DMS53 treated with DMSO at 0.1 percent for 48 hours (cell line): ENCODE data around the gene UGT2B17.
"Not testable (repeated sequence)": the region's sequence is repeated elsewhere in the genome, so short reads cannot be mapped to it uniquely, and the experiment has no call there.

Source experiments
- DNase-seq: peaks from one replicate; lab custom pipeline; 2025; ENCODE audit not compliant: unreplicated experiment; lab: John Stamatoyannopoulos, UW

Gene UGT2B17

DNA sequence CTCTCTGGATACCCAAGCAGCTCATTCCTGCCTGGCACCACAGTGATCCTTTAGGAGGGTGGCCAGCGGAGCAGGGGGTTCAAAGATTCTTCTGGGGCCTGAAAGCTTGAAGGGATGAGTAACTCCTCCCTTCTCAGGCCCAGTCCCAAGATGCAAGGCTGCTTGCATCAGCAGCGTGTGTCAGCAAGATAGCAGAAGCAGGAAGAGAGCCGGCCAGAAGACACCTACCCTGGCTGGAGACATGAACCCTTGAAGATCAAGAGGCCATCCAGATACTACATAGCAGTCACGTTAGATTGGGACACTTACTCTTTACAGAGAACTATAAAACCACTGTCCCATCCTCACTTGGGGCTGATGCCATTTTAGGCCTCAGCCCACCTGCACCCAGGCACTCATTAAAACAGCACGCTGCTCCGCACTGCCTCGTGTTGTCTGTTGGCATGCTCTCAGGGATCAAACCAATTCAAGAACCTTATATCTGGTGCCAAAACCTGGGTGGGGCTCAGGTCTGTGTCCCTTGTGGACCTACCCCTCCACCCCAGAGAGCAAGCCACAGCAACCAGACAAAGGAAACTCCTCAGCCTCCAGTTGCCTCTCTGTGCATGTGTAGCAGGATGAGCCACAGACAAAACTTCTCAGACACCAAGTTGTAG is 6.5 kb downstream of the UGT2B17 start:
- no peak for DNase-seq

DNA sequence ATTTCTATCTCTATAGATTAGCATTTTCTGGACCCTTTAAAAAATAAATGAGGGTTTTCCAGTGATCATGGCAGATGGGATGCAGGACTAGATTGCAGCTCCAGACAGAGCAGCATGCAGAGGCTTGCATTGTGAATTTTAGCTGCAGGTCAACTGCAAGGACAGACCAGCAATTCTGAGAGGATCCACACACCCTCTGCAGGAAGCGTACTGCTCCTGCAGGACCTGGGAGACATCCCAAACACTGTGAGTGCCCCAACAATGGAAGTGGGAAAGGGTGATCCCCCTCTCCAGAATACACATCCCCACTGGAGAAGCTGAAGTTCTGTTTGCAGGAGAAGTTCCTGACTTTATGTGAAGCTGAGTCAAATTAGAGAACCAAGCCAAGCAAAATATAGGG is 7.1 kb downstream of the UGT2B17 start:
- not testable (repeated sequence) for DNase-seq

DNA sequence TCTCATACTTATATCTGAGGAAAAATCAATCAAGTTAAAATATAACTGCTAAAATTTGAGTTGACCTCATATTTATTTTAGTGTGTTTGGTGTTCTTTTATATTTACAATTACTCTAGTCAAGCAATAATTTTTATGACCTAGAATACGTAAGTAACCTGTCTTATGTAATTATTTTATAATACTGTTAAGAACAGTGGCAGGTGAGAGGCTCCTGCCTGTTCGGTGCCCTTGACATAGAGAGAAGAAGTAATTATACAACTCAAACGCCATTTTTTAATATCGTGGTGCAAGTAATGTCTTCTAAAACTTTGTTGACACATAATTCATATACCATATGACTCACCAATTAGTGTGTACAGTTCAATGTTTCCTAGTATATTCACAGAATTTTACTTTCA is 7.6 kb downstream of the UGT2B17 start:
- not testable (repeated sequence) for DNase-seq

DNA sequence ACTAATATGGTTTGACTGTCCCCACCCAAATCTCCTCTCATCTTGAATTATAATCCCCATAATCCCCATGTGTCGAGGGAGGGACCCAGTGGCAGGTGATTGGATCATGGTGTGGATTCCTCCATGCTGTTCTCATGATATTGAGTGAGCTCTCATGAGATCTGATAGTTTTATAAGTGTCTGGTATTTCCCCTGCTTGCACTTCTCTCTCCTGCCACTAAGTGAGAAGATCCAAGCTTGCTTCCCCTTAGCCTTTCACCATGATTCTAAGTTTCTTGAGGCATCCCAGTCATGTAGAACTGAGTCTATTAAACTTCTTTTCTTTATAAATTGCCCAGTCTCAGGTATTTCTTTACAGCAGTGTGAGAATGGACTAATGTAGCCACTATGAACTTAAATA is 9.8 kb downstream of the UGT2B17 start:
- DNase-seq = not testable (repeated sequence)

DNA sequence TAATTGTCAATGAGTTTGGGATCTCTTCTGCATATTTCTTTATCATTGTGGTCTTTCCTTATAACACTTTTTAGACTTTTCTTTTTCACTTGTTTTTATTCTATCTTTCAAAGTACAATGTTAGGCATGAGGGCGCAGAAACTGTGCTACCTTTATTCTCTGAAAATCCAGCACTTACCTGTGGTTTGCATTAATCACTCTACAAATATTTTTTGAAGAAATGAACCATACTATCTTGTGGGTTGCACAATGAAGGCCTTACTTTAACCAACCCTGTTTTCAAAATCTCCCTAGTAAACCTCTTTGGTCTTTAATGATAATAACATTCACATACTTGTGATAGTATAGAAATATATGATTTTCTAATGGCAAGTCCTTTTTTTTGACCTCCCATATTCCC is 11.0 kb downstream of the UGT2B17 start:
- not testable (repeated sequence) for DNase-seq

DNA sequence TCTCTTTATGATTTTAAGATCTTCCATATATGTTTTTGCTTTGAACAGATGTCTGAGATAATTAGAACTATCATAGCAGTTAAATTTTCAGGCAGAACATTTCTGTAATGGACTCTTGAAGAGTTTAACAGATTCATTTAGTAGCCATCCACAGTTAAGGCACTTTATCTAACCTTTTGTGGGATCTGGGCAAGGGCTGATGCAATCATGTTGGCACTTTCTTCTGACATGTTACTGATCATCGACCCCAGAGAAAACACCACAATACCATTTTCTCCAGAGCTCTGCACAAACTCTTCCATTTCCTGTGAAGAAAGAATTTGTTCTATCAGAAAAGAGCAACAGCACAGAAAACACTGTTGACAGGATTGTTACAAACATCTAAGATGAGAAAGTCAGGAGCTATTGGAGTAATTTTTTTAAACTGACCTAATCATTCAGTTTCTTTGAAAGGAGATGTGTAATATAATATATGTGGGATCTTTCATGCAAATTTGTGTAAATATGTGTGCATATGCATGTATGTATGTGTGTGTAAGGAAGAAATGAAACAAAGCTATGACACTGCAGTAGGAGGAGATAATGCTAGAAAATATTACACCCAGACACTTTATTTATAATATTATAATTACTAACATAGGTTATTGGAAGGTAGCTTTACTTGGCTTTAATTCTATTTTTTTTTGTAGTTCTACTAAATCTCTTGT is 15.6 kb downstream of the UGT2B17 start:
- not testable (repeated sequence) for DNase-seq

DNA sequence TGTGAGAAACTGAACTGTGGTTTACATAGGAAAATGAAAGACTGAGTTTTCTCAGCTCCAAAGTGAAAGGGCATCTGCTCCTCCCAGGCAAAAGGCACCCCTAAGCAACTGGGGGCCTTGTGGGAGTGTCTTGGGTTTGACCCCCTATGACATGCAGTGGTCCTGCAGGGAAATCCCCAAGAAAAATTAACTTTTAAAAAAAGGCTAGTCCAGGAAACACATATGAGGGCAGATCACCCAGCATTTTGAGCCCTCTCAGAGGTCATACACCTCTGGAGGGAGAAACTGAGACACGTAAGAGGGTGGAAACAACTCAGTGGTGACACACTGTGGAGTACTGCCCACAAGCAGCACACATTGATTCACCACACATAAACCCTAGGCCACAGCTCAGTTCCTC is 22.3 kb downstream of the UGT2B17 start:
- not testable (repeated sequence) for DNase-seq

DNA sequence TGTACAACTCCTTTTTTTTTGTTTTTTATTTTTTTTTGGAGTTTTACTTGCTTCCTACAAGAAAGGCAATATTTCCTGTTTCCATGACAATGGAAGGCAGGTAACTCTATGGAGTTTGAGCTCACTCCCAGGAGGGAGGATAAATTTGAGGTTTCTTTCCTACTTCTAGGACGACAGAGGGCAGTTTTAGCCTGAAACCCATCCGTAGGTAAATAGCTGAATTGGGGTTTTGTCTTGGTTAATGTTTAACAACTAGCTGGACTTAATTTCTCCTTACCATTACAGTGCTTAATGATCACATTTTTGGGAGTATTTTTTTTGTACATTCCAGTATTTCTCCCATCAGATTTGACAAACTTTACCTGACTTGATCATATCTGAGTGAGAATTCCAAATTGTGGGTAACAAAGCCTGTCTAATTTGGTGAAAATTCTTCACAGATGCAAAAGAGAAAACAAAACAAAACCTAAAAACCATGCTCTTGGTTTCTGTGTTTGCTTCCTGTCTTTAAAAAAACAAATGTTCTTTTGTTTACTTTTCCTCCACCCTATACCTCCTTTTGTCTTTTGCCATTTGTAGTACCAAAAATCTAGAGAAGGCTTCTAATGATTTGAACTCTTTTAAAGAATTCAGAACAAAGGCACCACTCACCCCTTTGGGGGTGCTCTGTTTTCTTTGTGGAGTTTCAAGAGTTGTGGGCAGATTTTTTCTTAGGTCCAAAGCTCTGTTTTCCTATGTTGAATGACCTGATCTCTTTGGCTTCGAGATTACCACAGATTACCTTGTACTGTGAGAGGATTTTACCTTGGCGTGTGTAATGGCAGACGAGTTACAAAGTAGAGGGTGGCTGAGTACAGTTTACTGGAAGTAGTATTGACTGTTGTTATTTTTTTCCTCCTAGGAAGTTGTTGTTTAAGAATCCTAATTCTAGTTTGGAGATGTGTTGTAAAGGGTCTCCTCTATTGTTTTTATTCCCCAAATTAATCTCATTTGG is 23.0 kb downstream of the UGT2B17 start:
- not testable (repeated sequence) for DNase-seq

DNA sequence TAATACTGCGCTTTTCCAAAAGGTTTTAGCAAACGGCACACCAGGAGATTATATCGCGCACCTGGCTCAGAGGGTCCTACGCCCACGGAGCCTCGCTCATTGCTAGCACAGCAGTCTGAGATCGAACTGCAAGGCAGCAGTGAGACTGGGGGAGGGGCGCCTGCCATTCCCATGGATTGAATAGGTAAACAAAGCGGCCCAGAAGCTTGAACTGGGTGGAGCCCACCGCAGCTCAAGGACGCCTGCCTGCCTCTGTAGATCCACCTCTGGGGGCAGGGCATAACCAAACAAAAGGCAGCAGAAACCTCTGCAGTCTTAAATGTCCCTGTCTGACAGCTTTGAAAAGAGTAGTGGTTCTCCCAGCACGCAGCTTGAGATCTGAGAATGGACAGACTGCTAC is 33.4 kb downstream of the UGT2B17 start:
- not testable (repeated sequence) for DNase-seq

DNA sequence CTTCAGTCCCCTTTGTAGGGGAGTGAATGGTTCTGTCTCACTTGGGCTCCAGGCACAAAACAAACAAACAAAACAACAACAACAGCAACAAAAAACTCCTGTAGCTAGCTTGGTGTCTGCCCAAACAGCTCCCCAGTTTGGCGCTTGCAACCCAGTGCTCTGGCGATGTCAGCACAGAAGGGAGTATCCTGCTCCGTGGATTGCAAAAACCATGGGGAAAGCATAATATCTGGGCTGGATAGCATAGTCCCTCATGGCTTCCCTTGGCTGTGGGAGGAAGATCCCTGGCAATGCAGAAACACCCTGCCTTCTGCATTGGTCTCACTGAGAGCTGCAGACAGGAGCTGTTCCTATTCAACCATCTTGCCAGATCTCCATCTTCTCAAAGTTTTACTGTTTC is 39.7 kb downstream of the UGT2B17 start:
- no peak for DNase-seq

DNA sequence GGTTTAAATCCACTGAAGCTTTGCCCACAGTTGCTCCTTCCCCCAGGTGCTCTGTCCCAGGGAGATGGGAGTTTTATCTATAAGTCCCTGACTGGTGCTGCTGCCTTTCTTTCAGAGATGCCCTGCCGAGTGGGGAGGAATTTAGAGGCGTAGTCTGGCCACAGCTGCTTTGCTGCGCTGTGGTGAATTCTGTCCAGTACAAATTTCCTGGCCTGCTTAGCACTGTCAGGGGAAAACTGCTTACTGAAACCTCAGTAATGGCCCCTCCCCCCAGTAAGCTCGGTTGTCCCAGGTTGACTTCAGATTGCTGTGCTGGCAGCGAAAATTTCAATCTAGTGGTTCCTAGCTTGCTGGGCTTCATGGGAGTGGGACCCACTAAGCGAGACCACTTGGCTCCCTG is 40.1 kb downstream of the UGT2B17 start:
- DNase-seq = no peak

DNA sequence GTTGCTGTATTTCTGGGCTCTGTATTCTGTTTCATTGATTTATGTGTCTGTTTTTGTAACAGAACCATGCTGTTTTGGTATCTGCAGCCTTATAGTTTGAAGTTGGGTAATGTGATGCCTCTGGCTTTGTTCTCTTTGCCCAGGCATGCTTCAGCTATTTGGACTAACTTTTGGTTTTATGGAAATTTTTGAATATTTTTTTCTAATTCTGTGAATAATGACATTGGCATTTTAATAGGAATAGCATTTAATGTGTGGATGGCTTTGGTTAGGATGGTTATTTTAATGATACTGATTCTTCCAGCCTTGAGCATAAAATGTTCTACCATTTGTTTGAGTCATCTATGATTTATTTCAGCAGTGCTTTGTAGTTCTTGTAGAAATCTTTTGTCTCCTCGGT is 53.9 kb downstream of the UGT2B17 start:
- DNase-seq = not testable (repeated sequence)

DNA sequence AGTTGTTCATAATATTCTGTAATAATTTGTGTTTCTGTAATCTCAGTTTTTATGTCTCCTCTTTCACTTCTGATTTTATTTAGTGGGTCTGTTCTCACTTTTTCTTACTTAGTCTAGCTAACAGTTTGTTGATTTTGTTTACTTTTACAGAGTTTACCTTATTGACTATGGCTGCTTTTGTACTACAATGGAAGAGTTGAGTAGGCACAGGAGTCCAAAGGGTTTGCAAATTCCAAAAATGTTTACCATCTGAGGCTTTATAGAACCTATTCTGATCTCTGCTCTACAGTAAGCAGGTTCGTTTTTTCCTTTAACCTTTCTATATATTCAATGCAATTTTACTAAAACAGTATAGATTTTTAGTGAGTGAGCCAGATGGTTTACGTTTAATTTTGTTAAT is 55.1 kb downstream of the UGT2B17 start:
- no peak for DNase-seq

DNA sequence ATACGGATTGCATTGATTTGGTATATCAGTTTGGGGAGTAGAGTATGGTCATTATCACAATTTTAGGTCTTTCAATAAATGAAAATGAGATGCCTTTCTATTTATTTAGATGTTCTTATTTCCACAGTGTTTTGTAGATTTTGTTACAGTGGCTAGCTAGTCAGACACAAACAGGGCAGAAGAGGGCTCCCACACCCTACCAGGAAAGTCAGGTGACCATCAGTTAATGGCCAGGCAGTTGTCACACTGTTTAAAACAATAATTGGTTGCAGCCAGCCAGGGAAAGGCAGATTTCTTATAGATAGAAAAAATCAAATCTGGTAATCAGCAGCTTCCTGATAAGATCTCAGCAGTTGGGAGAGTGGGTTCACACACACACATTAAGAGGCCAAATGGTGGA is 57.2 kb downstream of the UGT2B17 start:
- no peak for DNase-seq

DNA sequence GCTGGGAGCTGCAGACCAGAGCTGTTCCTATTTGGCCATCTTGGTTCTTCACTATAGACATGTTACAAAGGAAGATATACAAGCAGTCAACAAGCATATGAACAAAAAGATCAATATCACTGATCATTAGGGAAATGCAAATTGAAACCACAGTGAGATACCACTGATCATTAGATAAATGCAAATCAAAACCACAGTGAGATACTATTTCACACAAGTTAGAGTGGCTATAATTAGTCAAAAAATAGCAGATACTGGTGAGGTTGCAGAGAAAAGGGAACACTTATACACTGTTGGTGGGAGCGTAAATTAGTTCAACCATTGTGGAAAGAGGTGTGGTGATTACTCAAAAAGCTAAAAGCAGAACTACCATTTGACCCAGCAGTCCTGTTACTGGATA is 70.7 kb downstream of the UGT2B17 start:
- DNase-seq = not testable (repeated sequence)

DNA sequence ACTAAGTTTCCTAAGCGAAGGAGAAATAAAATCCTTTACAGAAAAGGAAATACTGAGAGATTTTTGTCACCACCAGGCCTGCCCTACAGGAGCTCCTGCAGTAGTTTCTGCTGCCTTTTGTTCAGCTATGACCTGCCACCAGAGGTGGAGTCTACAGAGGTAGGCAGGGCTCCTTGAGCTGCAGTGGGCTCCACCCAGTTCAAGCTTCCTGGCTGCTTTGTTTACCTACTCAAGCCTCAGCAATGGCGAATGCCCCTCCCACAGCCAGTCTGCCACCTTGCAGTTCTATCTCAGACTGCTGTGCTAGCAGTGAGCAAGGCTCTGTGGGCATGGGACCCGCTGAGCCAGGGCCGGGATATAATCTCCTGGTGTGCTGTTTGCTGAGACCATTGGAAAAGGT is 71.3 kb downstream of the UGT2B17 start:
- DNase-seq = not testable (repeated sequence)

DNA sequence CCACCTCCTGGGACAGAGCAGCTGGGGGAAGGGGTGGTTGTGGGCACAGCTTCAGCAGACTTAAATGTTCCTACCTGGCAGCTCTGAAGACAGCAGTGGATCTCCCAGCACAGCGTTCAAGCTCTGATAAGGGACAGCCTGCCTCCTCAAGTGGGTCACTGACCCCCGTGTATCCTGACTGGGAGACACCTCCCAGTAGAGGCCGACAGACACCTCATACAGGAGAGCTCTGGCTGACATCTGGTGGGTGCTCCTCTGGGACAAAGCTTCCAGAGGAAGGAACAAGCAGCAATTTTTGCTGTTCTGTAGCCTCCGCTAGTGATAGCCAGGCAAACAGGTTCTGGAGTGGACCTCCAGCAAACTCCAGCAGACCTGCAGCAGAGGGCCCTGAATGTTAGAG is 72.7 kb downstream of the UGT2B17 start:
- not testable (repeated sequence) for DNase-seq

DNA sequence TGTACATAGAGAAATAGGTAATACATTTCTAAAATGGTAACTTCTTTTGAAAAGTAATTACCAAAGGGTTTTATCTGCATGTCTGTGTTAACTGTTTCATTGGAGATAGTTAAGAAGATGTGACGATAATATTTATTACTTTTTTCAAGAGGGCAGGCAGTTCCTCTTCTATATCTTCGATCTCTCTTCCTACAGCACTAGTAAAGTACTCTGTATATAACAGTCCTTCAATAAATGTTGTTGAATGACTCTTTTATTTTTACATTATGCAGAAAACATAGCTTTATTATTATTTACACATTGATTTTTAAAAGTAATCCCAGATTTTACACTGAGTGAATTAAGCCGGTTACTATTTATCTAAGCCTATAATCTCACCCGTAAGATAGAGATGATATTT is 77.1 kb downstream of the UGT2B17 start:
- DNase-seq = no peak

DNA sequence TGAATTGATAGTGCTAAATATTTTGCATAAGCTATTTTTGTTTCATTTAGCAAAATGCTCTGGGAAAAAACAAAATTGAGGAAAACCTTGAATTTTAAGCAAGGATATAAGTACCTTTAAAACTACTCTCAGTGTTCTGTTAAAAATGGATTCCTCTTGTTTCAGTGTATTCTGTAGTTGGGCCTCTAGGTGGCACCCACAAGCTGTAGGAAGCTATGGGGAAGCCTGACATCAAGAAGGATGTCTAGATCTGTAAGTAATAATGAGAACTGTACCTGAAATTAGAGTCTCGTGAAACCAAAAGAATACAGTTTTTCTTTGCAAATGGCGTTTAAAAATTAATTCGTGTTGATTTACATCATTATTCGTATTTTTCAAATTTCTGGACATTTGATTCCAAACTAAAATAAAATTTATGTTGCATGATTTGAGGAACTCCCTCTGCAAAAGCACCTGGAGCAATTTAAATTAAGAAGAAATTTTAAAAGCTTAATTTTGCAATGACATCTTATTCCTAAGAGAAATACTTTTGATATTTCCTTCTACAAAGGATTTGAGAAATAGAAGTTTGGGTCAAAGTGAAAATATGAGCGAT is 77.6 kb downstream of the UGT2B17 start:
- DNase-seq = peak; percentile 44

DNA sequence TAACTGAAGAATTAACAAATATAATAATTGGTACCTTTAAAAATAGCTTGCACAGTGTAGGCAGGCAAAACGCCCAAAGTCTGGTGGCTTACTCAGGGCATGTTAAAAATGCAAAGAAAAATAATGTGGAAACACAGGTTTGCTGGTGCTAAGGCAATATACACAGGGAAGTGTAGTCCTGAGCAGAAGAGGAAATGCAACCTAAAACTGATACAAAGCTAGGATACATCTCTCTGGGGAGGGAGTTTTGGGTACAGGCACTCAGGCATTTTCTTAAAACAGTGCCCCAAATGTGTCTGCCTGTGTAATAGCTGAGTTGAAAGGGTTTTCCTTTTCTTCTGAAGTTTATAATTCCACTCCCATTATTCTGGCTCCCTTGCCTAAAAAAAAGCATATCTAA is 81.4 kb downstream of the UGT2B17 start:
- DNase-seq = no peak

DNA sequence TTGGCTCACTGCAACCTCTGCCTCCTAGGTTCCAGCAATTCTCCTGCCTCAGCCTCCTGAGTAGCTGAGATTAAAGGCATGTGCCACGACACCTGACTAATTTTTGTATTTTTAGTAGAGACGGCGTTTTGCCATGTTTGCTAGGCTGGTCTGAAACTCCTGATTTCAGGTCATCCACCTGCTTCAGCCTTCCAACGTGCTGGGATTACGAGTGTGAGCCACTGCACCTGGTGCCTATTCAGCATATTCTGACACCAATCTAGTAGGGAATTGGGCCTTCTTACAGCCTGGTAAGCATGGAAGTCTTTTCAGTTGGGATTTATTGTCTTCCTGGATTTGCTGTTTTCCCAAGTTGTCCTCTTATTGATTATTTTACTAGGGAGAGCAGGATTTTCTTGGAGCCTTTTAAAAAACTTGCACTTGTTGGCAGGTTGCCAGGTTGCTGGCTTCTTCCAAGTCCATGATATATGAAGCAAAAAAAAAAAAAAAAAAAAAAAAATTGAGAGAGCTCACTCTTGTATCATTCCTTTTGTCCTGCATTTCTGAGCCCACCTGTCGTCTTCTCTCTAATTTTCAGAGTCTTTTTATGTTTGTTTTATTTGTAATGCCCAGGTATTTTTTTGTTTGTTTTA is 85.2 kb downstream of the UGT2B17 start:
- DNase-seq = no peak
